Choroid plexus epithelial cell (primary cell): ENCODE results near the gene PARN.
A peak's percentile ranks its signal among the peaks of the same experiment; 100 is the strongest.

Source experiments
- DNase-seq: peaks from one replicate; pipeline ENCODE4 v3.0.0-alpha.2; 2010; ENCODE audit warnings: low read depth
- H3K4me3 ChIP-seq: 2 replicates; pipeline ENCODE4 v1.5.1; 2011; ENCODE audit warnings: low read depth, mild to moderate bottlenecking, control low read depth, low read length, moderate library complexity
- TF ChIP-seq, protein P1 (sequence below): conservative IDR thresholded peaks from 2 replicates; pipeline ENCODE4 v1.5.1; 2011; ENCODE audit warnings: low read depth, mild to moderate bottlenecking, control low read depth, inconsistent platforms, low read length, moderate library complexity

The PARN gene

DNA sequence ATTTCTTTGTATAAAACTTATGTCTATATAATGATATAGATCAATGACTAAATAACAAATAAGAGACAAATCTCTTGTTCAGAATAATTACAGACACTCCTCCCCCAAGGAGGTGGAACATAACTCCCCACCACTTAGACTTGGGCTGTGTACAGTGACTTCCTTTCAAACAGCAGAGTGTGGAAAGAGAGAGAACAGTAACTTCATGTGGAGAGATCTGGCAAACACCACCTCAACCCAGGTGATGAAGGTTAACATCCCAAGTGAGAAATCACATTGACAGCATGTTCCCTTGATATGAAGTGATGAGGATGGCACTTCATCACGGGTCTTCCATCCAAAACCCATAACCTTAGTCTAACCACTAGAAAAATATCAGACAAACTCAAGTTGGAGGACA, 169.3 kb downstream of the PARN start:
- H3K4me3 ChIP-seq: no peak overlapping the region
- TF ChIP-seq, protein P1, sequence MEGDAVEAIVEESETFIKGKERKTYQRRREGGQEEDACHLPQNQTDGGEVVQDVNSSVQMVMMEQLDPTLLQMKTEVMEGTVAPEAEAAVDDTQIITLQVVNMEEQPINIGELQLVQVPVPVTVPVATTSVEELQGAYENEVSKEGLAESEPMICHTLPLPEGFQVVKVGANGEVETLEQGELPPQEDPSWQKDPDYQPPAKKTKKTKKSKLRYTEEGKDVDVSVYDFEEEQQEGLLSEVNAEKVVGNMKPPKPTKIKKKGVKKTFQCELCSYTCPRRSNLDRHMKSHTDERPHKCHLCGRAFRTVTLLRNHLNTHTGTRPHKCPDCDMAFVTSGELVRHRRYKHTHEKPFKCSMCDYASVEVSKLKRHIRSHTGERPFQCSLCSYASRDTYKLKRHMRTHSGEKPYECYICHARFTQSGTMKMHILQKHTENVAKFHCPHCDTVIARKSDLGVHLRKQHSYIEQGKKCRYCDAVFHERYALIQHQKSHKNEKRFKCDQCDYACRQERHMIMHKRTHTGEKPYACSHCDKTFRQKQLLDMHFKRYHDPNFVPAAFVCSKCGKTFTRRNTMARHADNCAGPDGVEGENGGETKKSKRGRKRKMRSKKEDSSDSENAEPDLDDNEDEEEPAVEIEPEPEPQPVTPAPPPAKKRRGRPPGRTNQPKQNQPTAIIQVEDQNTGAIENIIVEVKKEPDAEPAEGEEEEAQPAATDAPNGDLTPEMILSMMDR: no peak

DNA sequence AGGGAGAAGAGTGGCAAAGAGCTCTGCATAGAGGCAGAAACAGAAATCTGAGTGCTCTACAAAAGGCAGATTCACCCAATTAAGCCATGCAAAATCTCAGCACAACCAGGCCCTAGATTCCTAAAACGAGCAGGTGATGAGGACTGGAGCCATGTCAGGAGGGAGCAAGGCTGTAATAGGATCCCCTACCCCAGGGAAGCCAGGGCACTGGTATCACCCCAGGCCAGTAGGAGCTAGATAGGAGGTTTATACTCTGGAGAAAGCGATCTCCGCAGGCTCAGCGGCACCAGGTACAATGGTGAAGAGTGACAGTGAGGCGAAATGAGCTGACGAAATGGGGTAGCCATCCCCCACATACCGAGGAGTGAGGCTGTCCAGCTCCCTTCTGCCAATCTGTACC, 171.5 kb downstream of the PARN start:
- TF ChIP-seq, protein P1: no peak
- no peak for DNase-seq

More for the DNA sequence above, 169.3 kb downstream of the PARN start:
- DNase-seq: no peak

DNA sequence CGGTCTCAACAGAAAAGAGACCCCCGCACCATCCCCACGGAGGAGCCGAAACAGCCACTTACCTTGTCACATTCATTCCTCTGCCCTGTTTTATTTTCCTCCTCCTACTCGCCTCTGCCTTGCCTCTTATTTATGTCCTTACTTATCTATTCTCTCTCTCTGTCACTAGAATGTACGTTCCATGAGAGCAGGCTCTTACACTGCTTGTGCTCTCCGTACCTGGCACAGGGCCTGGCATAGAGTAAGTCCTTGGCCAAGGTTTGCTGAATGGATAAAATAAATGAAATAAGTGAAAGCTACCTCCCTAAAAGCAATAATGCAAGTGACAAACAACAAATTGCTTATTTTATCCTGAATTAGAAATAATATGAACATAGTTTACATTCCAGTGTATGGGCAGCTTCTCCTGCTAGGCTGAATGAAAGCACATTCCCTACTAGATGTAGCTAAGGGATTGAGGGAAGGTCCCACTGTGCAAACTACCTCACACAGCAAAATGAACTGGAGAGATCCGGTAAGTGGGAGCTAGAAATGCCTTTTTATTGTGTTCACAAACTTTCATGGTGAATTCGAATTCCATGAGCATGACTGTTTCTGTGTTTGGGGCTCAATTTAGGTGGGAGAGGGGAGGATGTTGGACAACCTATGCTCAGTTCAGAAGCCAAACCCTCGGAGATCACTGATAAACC, 173.1 kb downstream of the PARN start:
- DNase-seq: peak; percentile 23
- no peak overlapping the region for H3K4me3 ChIP-seq
- TF ChIP-seq, protein P1: no peak

More for the DNA sequence above, 171.5 kb downstream of the PARN start:
- H3K4me3 ChIP-seq: no peak overlapping the region

DNA sequence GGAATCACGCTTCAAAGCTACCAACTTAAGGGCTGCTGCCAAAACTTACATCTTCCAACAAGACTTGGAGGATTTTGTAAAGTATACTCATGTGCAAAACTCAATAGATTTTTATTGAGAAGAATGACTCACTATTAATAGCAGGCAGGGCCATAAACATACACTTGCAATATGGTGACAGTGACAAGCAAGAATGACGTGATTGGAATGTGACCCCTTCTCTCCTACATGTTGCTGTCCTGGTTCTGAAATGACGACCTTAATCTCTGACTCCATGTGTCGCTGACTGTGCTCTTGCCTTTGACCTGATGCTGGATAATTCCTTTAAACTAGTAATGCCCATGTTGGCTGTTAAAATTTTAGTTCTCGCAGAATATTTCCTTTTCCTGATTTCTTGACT, 174.5 kb downstream of the PARN start:
- TF ChIP-seq, protein P1: no peak
- H3K4me3 ChIP-seq: no peak overlapping the region
- DNase-seq: peak; percentile 13

DNA sequence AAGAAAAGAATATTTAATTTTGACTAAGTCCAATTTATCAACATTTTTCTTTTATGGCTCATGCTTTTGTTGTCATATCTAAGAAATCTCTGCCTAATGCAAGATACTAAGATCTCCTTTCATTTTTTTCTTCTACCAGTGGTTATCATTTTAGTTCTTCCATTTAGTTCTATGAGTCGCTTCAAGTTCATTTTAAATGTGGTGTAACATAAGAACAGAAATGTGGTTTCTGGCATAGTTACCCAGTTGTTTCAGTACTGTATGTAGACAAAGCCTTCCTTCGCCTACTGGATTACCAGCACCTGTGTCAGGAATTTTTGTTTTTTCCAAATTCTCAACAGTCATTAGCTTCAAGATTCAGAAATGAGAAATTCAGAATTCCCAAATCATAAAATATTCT, 175.7 kb downstream of the PARN start:
- TF ChIP-seq, protein P1: no peak
- H3K4me3 ChIP-seq: no peak overlapping the region
- DNase-seq: peak; percentile 42

DNA sequence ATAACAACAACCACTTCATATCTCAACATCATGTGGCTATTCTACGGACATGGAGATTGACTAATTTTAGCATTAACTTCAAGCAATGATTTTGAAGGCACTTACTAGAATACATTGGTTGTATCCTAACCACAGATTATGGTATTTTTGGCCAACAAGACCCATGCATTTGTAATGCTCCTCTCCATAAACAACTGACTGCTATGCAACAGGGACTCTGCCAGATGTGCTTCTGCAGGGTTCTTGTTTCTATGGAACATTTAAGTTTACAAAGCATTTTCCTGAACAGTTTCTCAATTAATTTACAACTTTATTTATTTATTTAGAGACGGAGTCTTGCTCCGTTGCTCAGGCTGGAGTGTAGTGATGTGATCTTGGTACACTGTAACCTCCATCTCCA, 178.0 kb downstream of the PARN start:
- DNase-seq: no peak
- TF ChIP-seq, protein P1: no peak
- H3K4me3 ChIP-seq: no peak overlapping the region

DNA sequence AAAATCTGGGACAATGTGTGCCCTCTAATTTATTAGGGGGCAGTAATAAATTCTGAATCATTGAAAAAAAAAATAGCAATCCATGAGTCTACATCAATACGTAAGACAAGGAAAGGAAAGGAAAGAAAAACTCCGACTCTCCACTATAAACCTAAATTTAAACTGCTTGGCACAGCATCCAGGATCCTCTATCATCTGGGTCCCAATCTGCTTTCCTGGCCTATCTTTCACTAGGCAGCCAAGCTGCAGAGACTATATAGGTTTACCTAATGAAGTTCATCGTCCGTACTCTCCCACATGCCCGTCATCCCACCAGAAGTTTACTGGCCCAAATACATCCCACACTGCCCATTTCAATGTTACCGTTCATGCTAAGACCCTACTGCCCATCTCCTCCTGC, 179.2 kb downstream of the PARN start:
- TF ChIP-seq, protein P1: no peak
- no peak overlapping the region for H3K4me3 ChIP-seq
- no peak for DNase-seq
